HS-5 (cell line): Measurements from ENCODE around the gene DAG1.
A peak's percentile ranks its signal among the peaks of the same experiment; 100 is the strongest.

Source experiments
- DNase-seq: peaks from one replicate; pipeline ENCODE4 v3.0.0-alpha.2; 2012; ENCODE audit warnings: low read depth

DAG1 gene

GRCh38 chr3:49518441-49518840 lies 48.4 kb downstream of the DAG1 start:
- DNase-seq, result no peak

- DNase-seq, result no peak
These were observed 49.2 kb downstream of the DAG1 start for GRCh38 chr3:49519296-49519695.

GRCh38 chr3:49519916-49520385 lies 49.9 kb downstream of the DAG1 start:
- no peak for DNase-seq

- no peak for DNase-seq
These were observed 54.0 kb downstream of the DAG1 start for GRCh38 chr3:49523756-49524747.

GRCh38 chr3:49529567-49529966 lies 59.5 kb downstream of the DAG1 start:
- DNase-seq, result no peak

GRCh38 chr3:49530231-49530630 lies 60.2 kb downstream of the DAG1 start:
- no peak for DNase-seq

GRCh38 chr3:49530701-49531100 lies 60.6 kb downstream of the DAG1 start:
- DNase-seq, result no peak

- no peak for DNase-seq
These were observed 61.2 kb downstream of the DAG1 start for GRCh38 chr3:49531218-49531617.

GRCh38 chr3:49531715-49532114 lies 61.6 kb downstream of the DAG1 start:
- no peak for DNase-seq

GRCh38 chr3:49533031-49533430 lies 63.0 kb downstream of the DAG1 start:
- no peak for DNase-seq

GRCh38 chr3:49533786-49534519 lies 63.9 kb downstream of the DAG1 start:
- no peak for DNase-seq

GRCh38 chr3:49534581-49535441 lies 64.7 kb downstream of the DAG1 start:
- DNase-seq, result no peak

GRCh38 chr3:49535971-49536874 lies 66.2 kb downstream of the DAG1 start:
- no peak for DNase-seq

GRCh38 chr3:49536875-49537533 lies 66.9 kb downstream of the DAG1 start:
- no peak for DNase-seq

- DNase-seq, result peak; percentile 69
These were observed 69.8 kb downstream of the DAG1 start for GRCh38 chr3:49539659-49540560.

- no peak for DNase-seq
These were observed 82.0 kb downstream of the DAG1 start for GRCh38 chr3:49552087-49552486.

GRCh38 chr3:49553324-49553691 lies 83.2 kb downstream of the DAG1 start:
- no peak for DNase-seq

- DNase-seq, result peak; percentile 44
These were observed 83.9 kb downstream of the DAG1 start, which contains the start of gene BSN for GRCh38 chr3:49553692-49554632. TSS of gene BSN (plus strand) at chr3:49554477. CDS start at chr3:49554603, 126 bp downstream.
